ENCODE results near the gene GPR143. TPM values are rescaled to one million over a fixed set of nuclear protein-coding genes. Genes with fewer than 3 reads are reported as not detected.

The GPR143 gene
- total RNA-seq, 1 donor from 2014 or later = 7.1 TPM

GRCh38 chrX:9681011-9681410, 84.6 kb downstream of the GPR143 start:
- Mint-ChIP-seq H3K4me1 (ENCODE audit: low read depth) (peaks cover 2% of the 10 kb centered on the region), H3K27ac (no peak overlapping the region), H3K9me3 (ENCODE audit: low read depth) (peaks cover 26% of the 10 kb centered on the region), H3K27me3 (no peaks in the 10 kb centered on the region), H3K36me3 (ENCODE audit: insufficient read depth) (peaks cover 23% of the 10 kb centered on the region), H3K4me3 (ENCODE audit: low read depth) (no peak overlapping the region)
- no peak for DNase-seq (ENCODE audit: low spot score, unreplicated experiment)
- TF ChIP-seq CTCF (IDR thresholded peaks at IDR 0.05; ENCODE audit: unreplicated experiment) = no peak

- TF ChIP-seq CTCF (IDR thresholded peaks at IDR 0.05; ENCODE audit: unreplicated experiment) = no peak
- peaks cover 2% of the 10 kb centered on the region for H3K4me1 Mint-ChIP-seq (ENCODE audit: low read depth)
- H3K27me3 Mint-ChIP-seq = no peaks in the 10 kb centered on the region
These were observed 87.3 kb downstream of the GPR143 start for GRCh38 chrX:9678215-9678965.

GRCh38 chrX:9677098-9677739, 88.4 kb downstream of the GPR143 start:
- H3K36me3 Mint-ChIP-seq (ENCODE audit: insufficient read depth) = peaks cover 30% of the 10 kb centered on the region
- H3K4me3 Mint-ChIP-seq (ENCODE audit: low read depth) = no peak overlapping the region
- H3K4me1 Mint-ChIP-seq (ENCODE audit: low read depth) = peaks cover under 1% of the 10 kb centered on the region
- no peaks in the 10 kb centered on the region for H3K27me3 Mint-ChIP-seq
- H3K9me3 Mint-ChIP-seq (ENCODE audit: low read depth) = peaks cover 35% of the 10 kb centered on the region
- H3K27ac Mint-ChIP-seq = no peak overlapping the region
- no peak for DNase-seq (ENCODE audit: low spot score, unreplicated experiment)
- no peak for TF ChIP-seq CTCF (IDR thresholded peaks at IDR 0.05; ENCODE audit: unreplicated experiment)

More at GRCh38 chrX:9678215-9678965, 87.3 kb downstream of the GPR143 start:
- peaks cover 24% of the 10 kb centered on the region for H3K36me3 Mint-ChIP-seq (ENCODE audit: insufficient read depth)
- peaks cover 30% of the 10 kb centered on the region for H3K9me3 Mint-ChIP-seq (ENCODE audit: low read depth)
- H3K4me3 Mint-ChIP-seq (ENCODE audit: low read depth) = no peak overlapping the region
- DNase-seq (ENCODE audit: low spot score, unreplicated experiment) = no peak
- no peak overlapping the region for H3K27ac Mint-ChIP-seq

GRCh38 chrX:9676738-9677097, 88.9 kb downstream of the GPR143 start:
- DNase-seq (ENCODE audit: low spot score, unreplicated experiment) = no peak
- Mint-ChIP-seq H3K9me3 (ENCODE audit: low read depth) (peaks cover 36% of the 10 kb centered on the region), H3K4me3 (ENCODE audit: low read depth) (no peak overlapping the region), H3K27ac (no peak overlapping the region), H3K27me3 (no peaks in the 10 kb centered on the region), H3K36me3 (ENCODE audit: insufficient read depth) (peaks cover 32% of the 10 kb centered on the region), H3K4me1 (ENCODE audit: low read depth) (no peaks in the 10 kb centered on the region)
- TF ChIP-seq CTCF (IDR thresholded peaks at IDR 0.05; ENCODE audit: unreplicated experiment) = no peak

GRCh38 chrX:9676306-9676705, 89.3 kb downstream of the GPR143 start:
- Mint-ChIP-seq H3K9me3 (ENCODE audit: low read depth) (peaks cover 36% of the 10 kb centered on the region), H3K27me3 (no peaks in the 10 kb centered on the region), H3K4me3 (ENCODE audit: low read depth) (no peak overlapping the region), H3K27ac (no peak overlapping the region), H3K36me3 (ENCODE audit: insufficient read depth) (peaks cover 32% of the 10 kb centered on the region), H3K4me1 (ENCODE audit: low read depth) (no peaks in the 10 kb centered on the region)
- TF ChIP-seq CTCF (IDR thresholded peaks at IDR 0.05; ENCODE audit: unreplicated experiment) = no peak
- DNase-seq (ENCODE audit: low spot score, unreplicated experiment) = no peak

Other genes starting within 250 kb of the GPR143 start
- gene SHROOM2, start 20.6 kb upstream of the GPR143 start, total RNA-seq = 10.5 and 10.6 TPM in 2 replicates
- 0.38 and 0.42 TPM in 2 replicates for gene CLDN34, start 201.5 kb upstream of the GPR143 start, total RNA-seq